A673 (cell line): Measurements from ENCODE around the gene CYP4F8. TPM values are rescaled to one million over a fixed set of nuclear protein-coding genes. Genes with fewer than 3 reads are reported as not detected.

ENCODE experiments used
- BruUV-seq: library from RNA; stranded (reverse); fragments of 400-500 nt; replicated peaks from 2 replicates; lab custom pipeline; 2021; lab: Mats Ljungman, UMichigan
- CTCF ChIA-PET: fragments of 300-600 bp; sonication (Branson Sonifier 250); formaldehyde crosslinking; loops from one replicate; lab custom pipeline; 2022; ENCODE audit warnings: antibody characterized with exemption; lab: Charles Lee
- POLR2A ChIA-PET: fragments of 300-600 bp; sonication (Branson Sonifier 250); formaldehyde crosslinking; loops from one replicate; lab custom pipeline; 2022; ENCODE audit warnings: antibody characterized with exemption; ENCODE audit not compliant: low non-redundant PET; lab: Charles Lee
- DNase-seq: peaks from one replicate; pipeline ENCODE4 v3.0.0-alpha.2; 2015; ENCODE audit warnings: low spot score
- H3K27ac ChIP-seq: fragments of 200-600 bp; sonication (generic); 2 replicates; pipeline ENCODE4 v1.5.1; 2016; ENCODE audit warnings: mixed run types, low read depth, mild to moderate bottlenecking, mixed read lengths, antibody characterized with exemption, low read length; ENCODE audit not compliant: poor library complexity, severe bottlenecking
- H3K27me3 ChIP-seq: fragments of 200-600 bp; sonication (generic); replicated peaks from 2 replicates; pipeline ENCODE4 v1.6.1; 2017; ENCODE audit warnings: mixed run types, low read depth, mild to moderate bottlenecking, mixed read lengths, antibody characterized with exemption, low read length; ENCODE audit not compliant: insufficient read depth, poor library complexity
- H3K36me3 ChIP-seq: fragments of 200-600 bp; sonication (generic); 2 replicates; pipeline ENCODE4 v1.6.1; 2016; ENCODE audit warnings: mixed run types, mild to moderate bottlenecking, mixed read lengths, antibody characterized with exemption, low read length; ENCODE audit not compliant: insufficient read depth, poor library complexity, severe bottlenecking
- H3K4me1 ChIP-seq: fragments of 200-600 bp; sonication (generic); 2 replicates; pipeline ENCODE4 v1.6.1; 2017; ENCODE audit warnings: mixed run types, mild to moderate bottlenecking, mixed read lengths, antibody characterized with exemption, low read length; ENCODE audit not compliant: insufficient read depth, poor library complexity, severe bottlenecking
- H3K4me3 ChIP-seq: fragments of 200-600 bp; sonication (generic); 2 replicates; pipeline ENCODE4 v1.5.1; 2016; ENCODE audit warnings: low read depth, mixed run types, mild to moderate bottlenecking, mixed read lengths, low read length; ENCODE audit not compliant: poor library complexity, severe bottlenecking
- H3K9me3 ChIP-seq: fragments of 200-600 bp; sonication (generic); 2 replicates; pipeline ENCODE4 v1.6.1; 2016; ENCODE audit warnings: mixed run types, low read depth, mild to moderate bottlenecking, mixed read lengths, antibody characterized with exemption, low read length; ENCODE audit not compliant: poor library complexity, severe bottlenecking
- EZH2 ChIP-seq: fragments of 200-600 bp; sonication (generic); IDR thresholded peaks from 2 replicates; pipeline ENCODE4 v1.6.1; 2017; ENCODE audit warnings: borderline replicate concordance, low read depth, mild to moderate bottlenecking, mixed read lengths, antibody characterized with exemption, low read length; ENCODE audit not compliant: poor library complexity, severe bottlenecking
- intact Hi-C: fragments of 100-400 bp; cut with micrococcal nuclease; formaldehyde crosslinking; loops from one replicate; pipeline ENCODE4 v1.10.0; 2022; ENCODE audit not compliant: unreplicated experiment
- total RNA-seq: library from RNA; stranded (reverse); gene quantifications from 2 replicates; pipeline ENCODE4 v1.2.3, GENCODE V29; 2021
- TF ChIP-seq, protein P1 (sequence below): fragments of 300-800, 200-600 bp; sonication (generic); conservative IDR thresholded peaks from 2 replicates; pipeline ENCODE4 v1.5.1; 2017; ENCODE audit warnings: low read depth, mild to moderate bottlenecking, antibody characterized with exemption, low read length, moderate library complexity, mixed read lengths

The CYP4F8 gene
- total RNA-seq, 1 experiment from 2014 or later, result not detected

DNA sequence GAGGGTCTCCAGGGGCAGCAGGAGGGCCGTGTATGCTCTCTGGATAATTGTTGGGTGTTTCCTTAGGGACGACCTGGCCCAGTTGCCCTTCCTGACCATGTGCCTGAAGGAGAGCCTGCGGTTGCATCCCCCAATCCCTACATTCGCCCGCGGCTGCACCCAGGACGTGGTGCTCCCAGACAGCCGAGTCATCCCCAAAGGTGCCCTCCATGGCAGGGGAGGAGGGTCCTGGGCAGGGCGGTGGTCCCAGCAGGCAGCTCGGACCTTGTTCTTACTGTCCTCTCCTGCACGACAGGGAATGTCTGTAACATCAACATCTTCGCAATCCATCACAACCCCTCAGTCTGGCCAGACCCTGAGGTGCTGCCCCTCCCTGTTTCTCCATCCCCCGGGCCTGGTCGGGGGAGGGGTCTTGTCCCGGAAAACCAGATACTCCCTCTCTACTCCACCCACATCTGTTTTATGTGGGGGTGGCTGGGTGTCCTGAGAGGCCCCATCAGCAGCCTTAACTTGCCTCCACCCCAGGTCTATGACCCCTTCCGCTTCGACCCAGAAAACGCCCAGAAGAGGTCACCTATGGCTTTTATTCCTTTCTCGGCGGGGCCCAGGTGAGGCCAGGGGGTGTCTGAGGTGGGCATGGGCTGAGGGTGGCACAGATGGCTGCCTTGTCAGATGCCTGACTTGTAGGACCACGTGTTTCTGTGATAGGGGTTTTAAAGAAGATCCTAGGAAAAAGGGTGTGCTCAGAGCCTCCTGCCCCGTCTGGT lies 13.4 kb downstream of the CYP4F8 start:
- H3K36me3 ChIP-seq, result no peaks in the 10 kb centered on the region
- H3K4me3 ChIP-seq, result no peak overlapping the region
- no peak for TF ChIP-seq EZH2
- TF ChIP-seq, protein P1, sequence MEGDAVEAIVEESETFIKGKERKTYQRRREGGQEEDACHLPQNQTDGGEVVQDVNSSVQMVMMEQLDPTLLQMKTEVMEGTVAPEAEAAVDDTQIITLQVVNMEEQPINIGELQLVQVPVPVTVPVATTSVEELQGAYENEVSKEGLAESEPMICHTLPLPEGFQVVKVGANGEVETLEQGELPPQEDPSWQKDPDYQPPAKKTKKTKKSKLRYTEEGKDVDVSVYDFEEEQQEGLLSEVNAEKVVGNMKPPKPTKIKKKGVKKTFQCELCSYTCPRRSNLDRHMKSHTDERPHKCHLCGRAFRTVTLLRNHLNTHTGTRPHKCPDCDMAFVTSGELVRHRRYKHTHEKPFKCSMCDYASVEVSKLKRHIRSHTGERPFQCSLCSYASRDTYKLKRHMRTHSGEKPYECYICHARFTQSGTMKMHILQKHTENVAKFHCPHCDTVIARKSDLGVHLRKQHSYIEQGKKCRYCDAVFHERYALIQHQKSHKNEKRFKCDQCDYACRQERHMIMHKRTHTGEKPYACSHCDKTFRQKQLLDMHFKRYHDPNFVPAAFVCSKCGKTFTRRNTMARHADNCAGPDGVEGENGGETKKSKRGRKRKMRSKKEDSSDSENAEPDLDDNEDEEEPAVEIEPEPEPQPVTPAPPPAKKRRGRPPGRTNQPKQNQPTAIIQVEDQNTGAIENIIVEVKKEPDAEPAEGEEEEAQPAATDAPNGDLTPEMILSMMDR, result no peak
- no peaks in the 10 kb centered on the region for H3K9me3 ChIP-seq
- no TSS peak for BruUV-seq
- ChIA-PET CTCF (no interaction called here), POLR2A (interaction anchor here (0.7 kb wide), 1 partner anchor 13 kb away, joined by 4 read pairs; the partner anchor contains the start of gene CYP4F8)
- no peak for DNase-seq
- no peaks in the 10 kb centered on the region for H3K27me3 ChIP-seq
- H3K27ac ChIP-seq, result no peak overlapping the region
- intact Hi-C loops, result loop anchor here (2.0 to 10.0 kb wide), 2 partner anchors 554 to 756 kb away; no protein-coding TSS in a partner anchor
- no peaks in the 10 kb centered on the region for H3K4me1 ChIP-seq

DNA sequence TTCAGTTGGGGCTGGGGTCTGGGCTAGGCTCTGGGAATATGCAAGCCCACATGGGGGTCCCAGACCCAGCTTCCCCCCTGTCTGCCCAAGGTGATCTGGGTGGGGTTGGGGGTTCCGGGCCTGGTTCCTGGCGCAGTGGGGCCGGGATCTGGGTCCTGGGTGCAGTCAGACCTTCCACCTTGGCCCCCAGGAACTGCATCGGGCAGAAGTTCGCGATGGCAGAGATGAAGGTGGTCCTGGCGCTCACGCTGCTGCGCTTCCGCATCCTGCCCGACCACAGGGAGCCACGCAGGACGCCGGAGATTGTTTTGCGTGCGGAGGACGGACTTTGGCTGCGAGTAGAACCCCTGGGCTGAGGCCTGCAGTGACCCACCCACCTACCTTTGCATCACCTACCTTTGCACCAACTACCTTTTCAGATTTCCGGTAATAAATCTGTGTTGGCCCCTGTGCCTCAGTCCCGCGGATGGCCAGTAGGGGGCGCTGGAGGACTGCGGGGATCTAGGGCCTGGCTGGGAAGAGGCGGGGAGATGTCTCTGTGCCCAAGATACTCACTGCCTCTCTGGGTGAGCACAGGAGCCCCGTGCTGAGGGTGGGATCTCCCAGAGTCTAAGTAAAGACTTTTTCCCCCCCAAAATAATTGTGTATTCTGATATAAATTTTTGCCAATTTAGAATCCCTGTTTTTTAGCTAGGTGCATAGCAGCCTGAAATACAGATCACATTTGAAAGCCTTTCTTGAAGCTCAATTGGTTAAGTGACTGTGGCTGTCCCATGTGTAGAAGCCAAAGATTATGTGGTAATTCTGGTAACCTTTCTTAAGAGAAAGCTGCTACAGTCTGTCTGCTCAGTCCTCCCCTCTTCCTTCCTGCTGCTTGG lies 14.2 kb downstream of the CYP4F8 start:
- Histone ChIP-seq H3K4me1 (no peaks in the 10 kb centered on the region), H3K36me3 (no peaks in the 10 kb centered on the region), H3K4me3 (no peak overlapping the region), H3K27ac (no peak overlapping the region), H3K27me3 (no peaks in the 10 kb centered on the region), H3K9me3 (no peaks in the 10 kb centered on the region)
- no peak for TF ChIP-seq EZH2
- TF ChIP-seq, protein P1, result peak; percentile 95
- no TSS peak for BruUV-seq
- CTCF ChIA-PET, result interaction anchor here (0.7 to 1.3 kb wide), 2 partner anchors 42 to 556 kb away, joined by 3 read pairs; partner anchors contain the start of gene FAM32A
- intact Hi-C loops, result loop anchor here (2.0 to 10.0 kb wide), 2 partner anchors 554 to 756 kb away; no protein-coding TSS in a partner anchor
- peak; percentile 74 for DNase-seq
- POLR2A ChIA-PET, result no interaction called here

DNA sequence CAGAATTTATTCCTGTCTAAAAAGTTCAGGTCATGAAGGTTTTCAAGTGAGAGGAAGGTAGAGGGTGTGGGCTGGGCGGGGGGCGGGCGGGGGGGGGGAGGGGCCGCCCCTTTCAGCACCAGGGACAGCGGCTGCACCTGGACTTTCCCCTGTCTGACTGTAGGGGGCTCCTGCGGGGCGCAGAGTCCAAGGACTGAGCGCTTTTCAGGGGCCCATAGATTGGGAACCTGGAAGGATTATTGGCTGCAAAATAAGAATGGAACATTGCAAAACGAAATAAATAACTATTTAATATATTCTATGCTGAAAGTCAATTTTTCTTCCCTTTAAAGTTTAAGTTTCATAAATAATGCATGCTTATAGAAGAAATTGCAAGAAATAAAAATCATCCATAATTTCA lies 16.8 kb downstream of the CYP4F8 start:
- CTCF ChIA-PET, result no interaction called here
- POLR2A ChIA-PET, result no interaction called here
- no peak for TF ChIP-seq EZH2
- TF ChIP-seq, protein P1, result peak; percentile 57
- H3K4me3 ChIP-seq, result no peak overlapping the region
- peaks cover 8% of the 10 kb centered on the region for H3K27me3 ChIP-seq
- no peaks in the 10 kb centered on the region for H3K4me1 ChIP-seq
- no peaks in the 10 kb centered on the region for H3K9me3 ChIP-seq
- H3K27ac ChIP-seq, result no peak overlapping the region
- H3K36me3 ChIP-seq, result no peaks in the 10 kb centered on the region
- BruUV-seq, result no TSS peak
- intact Hi-C loops, result loop anchor here (5.0 kb wide), 1 partner anchor 235 kb away; no protein-coding TSS in a partner anchor
- peak; percentile 54 for DNase-seq
